ENCODE data around the gene TRIM42.

The TRIM42 gene

GRCh38 chr3:140711390-140712035 is 33.6 kb downstream of the TRIM42 start:
- DNase-seq: no peak

- no peak for DNase-seq
These were observed 34.4 kb downstream of the TRIM42 start for GRCh38 chr3:140712301-140712700.

GRCh38 chr3:140715035-140715434 is 37.2 kb downstream of the TRIM42 start:
- no peak for DNase-seq

GRCh38 chr3:140717921-140718320 is 40.1 kb downstream of the TRIM42 start:
- DNase-seq: no peak

GRCh38 chr3:140719841-140720614 is 42.2 kb downstream of the TRIM42 start:
- DNase-seq: no peak

- DNase-seq: no peak
These were observed 45.7 kb downstream of the TRIM42 start for GRCh38 chr3:140723576-140723975.

- DNase-seq: no peak
These were observed 47.3 kb downstream of the TRIM42 start for GRCh38 chr3:140724856-140725812.

GRCh38 chr3:140726066-140726465 is 48.2 kb downstream of the TRIM42 start:
- no peak for DNase-seq

GRCh38 chr3:140727886-140728285 is 50.0 kb downstream of the TRIM42 start:
- DNase-seq: no peak

- DNase-seq: no peak
These were observed 53.7 kb downstream of the TRIM42 start for GRCh38 chr3:140731440-140732119.

GRCh38 chr3:140733623-140734022 is 55.8 kb downstream of the TRIM42 start:
- DNase-seq: no peak

GRCh38 chr3:140736863-140737460 is 59.1 kb downstream of the TRIM42 start:
- DNase-seq: no peak

- no peak for DNase-seq
These were observed 64.3 kb downstream of the TRIM42 start for GRCh38 chr3:140742116-140742515.

GRCh38 chr3:140748171-140748570 is 70.3 kb downstream of the TRIM42 start:
- DNase-seq: no peak

- DNase-seq: no peak
These were observed 71.0 kb downstream of the TRIM42 start for GRCh38 chr3:140748903-140749302.
